H9 (cell line): ENCODE data around the gene IPPK. TPM values are rescaled to one million over a fixed set of nuclear protein-coding genes. Genes with fewer than 3 reads are reported as not detected.

Source experiments
- DNase-seq: peaks from one replicate; pipeline ENCODE4 v3.0.0-alpha.2; 2017
- H2AFZ ChIP-seq: one replicate; pipeline ENCODE4 v1.6.1; 2013; ENCODE audit warnings: mild to moderate bottlenecking, low read length, control low read depth, moderate library complexity
- H2AK5ac ChIP-seq: 2 replicates; pipeline ENCODE4 v1.6.1; 2013; ENCODE audit warnings: low read length, control low read depth, mixed read lengths; ENCODE audit not compliant: insufficient read length
- H2BK120ac ChIP-seq: one replicate; pipeline ENCODE4 v1.6.1; 2013; ENCODE audit warnings: low read depth, mild to moderate bottlenecking, low read length, control low read depth, inconsistent platforms; ENCODE audit not compliant: poor library complexity, severe bottlenecking
- H2BK12ac ChIP-seq: 2 replicates; pipeline ENCODE4 v1.6.1; 2013; ENCODE audit warnings: low read length, control low read depth, mixed read lengths, low read depth; ENCODE audit not compliant: insufficient read length
- H2BK15ac ChIP-seq: 2 replicates; pipeline ENCODE4 v1.6.1; 2013; ENCODE audit warnings: low read depth, low read length, control low read depth
- H2BK20ac ChIP-seq: one replicate; pipeline ENCODE4 v1.6.1; 2013; ENCODE audit warnings: low read depth, mild to moderate bottlenecking, low read length, control low read depth, inconsistent platforms; ENCODE audit not compliant: poor library complexity, severe bottlenecking
- H2BK5ac ChIP-seq: 2 replicates; pipeline ENCODE4 v1.6.1; 2013; ENCODE audit warnings: low read length, control low read depth, mixed read lengths; ENCODE audit not compliant: insufficient read length
- H3K14ac ChIP-seq: 2 replicates; pipeline ENCODE4 v1.6.1; 2013; ENCODE audit warnings: low read length, control low read depth; ENCODE audit not compliant: insufficient read depth
- H3K18ac ChIP-seq: 2 replicates; pipeline ENCODE4 v1.6.1; 2013; ENCODE audit warnings: low read depth, mild to moderate bottlenecking, mixed read lengths, low read length, control low read depth; ENCODE audit not compliant: insufficient read length
- H3K23ac ChIP-seq: 2 replicates; pipeline ENCODE4 v1.6.1; 2013; ENCODE audit warnings: low read length, control low read depth, mixed read lengths, low read depth; ENCODE audit not compliant: insufficient read length
- H3K23me2 ChIP-seq: 2 replicates; pipeline ENCODE4 v1.6.1; 2013; ENCODE audit warnings: low read depth, mild to moderate bottlenecking, mixed read lengths, low read length, control low read depth; ENCODE audit not compliant: insufficient read length, poor library complexity, severe bottlenecking
- H3K27ac ChIP-seq: 2 replicates; pipeline ENCODE4 v1.5.1; 2013; ENCODE audit warnings: low read length, control low read depth, mixed read lengths, low read depth; ENCODE audit not compliant: insufficient read length
- H3K27me3 ChIP-seq: 2 replicates; pipeline ENCODE4 v1.6.1; 2013; ENCODE audit warnings: low read length, control low read depth, inconsistent platforms; ENCODE audit not compliant: insufficient read depth
- H3K4ac ChIP-seq: 2 replicates; pipeline ENCODE4 v1.6.1; 2013; ENCODE audit warnings: low read depth, mild to moderate bottlenecking, control low read depth, inconsistent platforms, low read length, moderate library complexity
- H3K4me1 ChIP-seq: 2 replicates; pipeline ENCODE4 v1.6.1; 2013; ENCODE audit warnings: low read length, control low read depth, inconsistent platforms; ENCODE audit not compliant: insufficient read depth
- H3K4me2 ChIP-seq: 2 replicates; pipeline ENCODE4 v1.6.1; 2013; ENCODE audit warnings: low read length, control low read depth, mixed read lengths; ENCODE audit not compliant: insufficient read length, insufficient read depth
- H3K56ac ChIP-seq: 2 replicates; pipeline ENCODE4 v1.6.1; 2013; ENCODE audit warnings: low read depth, mild to moderate bottlenecking, mixed read lengths, low read length, control low read depth; ENCODE audit not compliant: insufficient read length
- H3K79me1 ChIP-seq: 2 replicates; pipeline ENCODE4 v1.6.1; 2013; ENCODE audit warnings: low read depth, mild to moderate bottlenecking, moderate library complexity, low read length, control low read depth, inconsistent platforms; ENCODE audit not compliant: insufficient read depth, poor library complexity, severe bottlenecking
- H3K79me2 ChIP-seq: 2 replicates; pipeline ENCODE4 v1.6.1; 2013; ENCODE audit warnings: low read length, control low read depth, inconsistent platforms; ENCODE audit not compliant: insufficient read depth
- H3K9ac ChIP-seq: 2 replicates; pipeline ENCODE4 v1.6.1; 2013; ENCODE audit warnings: low read length, control low read depth, mixed read lengths; ENCODE audit not compliant: insufficient read length; ENCODE audit errors: extremely low read depth
- H3K9me3 ChIP-seq: one replicate; pipeline ENCODE4 v1.6.1; 2013; ENCODE audit warnings: low read depth, low read length, inconsistent platforms; ENCODE audit not compliant: control insufficient read depth
- H3T11ph ChIP-seq: one replicate; pipeline ENCODE4 v1.6.1; 2013; ENCODE audit warnings: mild to moderate bottlenecking, low read length, control low read depth, inconsistent platforms
- H4K20me1 ChIP-seq: one replicate; pipeline ENCODE4 v1.6.1; 2013; ENCODE audit not compliant: control insufficient read depth, insufficient read length, insufficient read depth
- H4K5ac ChIP-seq: 2 replicates; pipeline ENCODE4 v1.6.1; 2013; ENCODE audit warnings: low read depth, mild to moderate bottlenecking, mixed read lengths, low read length, control low read depth; ENCODE audit not compliant: insufficient read length
- H4K8ac ChIP-seq: replicated peaks from 2 replicates; pipeline ENCODE4 v1.6.1; 2013; ENCODE audit warnings: low read length, control low read depth, mixed read lengths, low read depth; ENCODE audit not compliant: insufficient read length
- H4K91ac ChIP-seq: 2 replicates; pipeline ENCODE4 v1.6.1; 2013; ENCODE audit warnings: low read depth, mild to moderate bottlenecking, moderate library complexity, mixed read lengths, low read length, control low read depth; ENCODE audit not compliant: insufficient read length
- H3K27ac Mint-ChIP-seq, 3 experiments: 2 replicates in 2 of 3; 3 replicates in 1 of 3; pipeline ENCODE4 v1.8.0; 2020 to 2021; ENCODE audit warnings: mixed read lengths in 3 of 3, mild to moderate bottlenecking in 1 of 3, moderate library complexity in 1 of 3
- H3K27me3 Mint-ChIP-seq: 2 replicates; pipeline ENCODE4 v1.8.0; 2021; ENCODE audit warnings: low read depth, mild to moderate bottlenecking, moderate library complexity, mixed read lengths
- H3K36me3 Mint-ChIP-seq, 3 experiments: 2 replicates in 2 of 3; 3 replicates in 1 of 3; pipeline ENCODE4 v1.8.0; 2020 to 2021; ENCODE audit warnings: low read depth in 3 of 3, mixed read lengths in 3 of 3; ENCODE audit not compliant: insufficient read depth in 1 of 3
- H3K4me1 Mint-ChIP-seq, 2 experiments: 2 replicates each; pipeline ENCODE4 v1.8.0; 2020; ENCODE audit warnings: mixed read lengths in 2 of 2
- H3K4me3 Mint-ChIP-seq, 2 experiments: 2 replicates in 1 of 2; 3 replicates in 1 of 2; pipeline ENCODE4 v1.8.0; 2020 to 2021; ENCODE audit warnings: mild to moderate bottlenecking in 2 of 2, mixed read lengths in 2 of 2, moderate library complexity in 1 of 2
- H3K9me3 Mint-ChIP-seq, 2 experiments: 2 replicates in 1 of 2; 3 replicates in 1 of 2; pipeline ENCODE4 v1.8.0; 2020; ENCODE audit warnings: mild to moderate bottlenecking in 2 of 2, mixed read lengths in 2 of 2, moderate library complexity in 1 of 2
- CTCF ChIP-seq: fragments of 200-600 bp; sonication (generic); conservative IDR thresholded peaks from 3 replicates; pipeline ENCODE4 v1.8.0; 2021; ENCODE audit warnings: antibody characterized with exemption, mild to moderate bottlenecking
- WGBS: extraction: QIAGEN DNeasy Blood & Tissue Kit; methylation state at CpG from one replicate; pipeline ENCODE4 v1.1.7; 2013; ENCODE audit warnings: missing lambda C conversion rate, low lambda C conversion rate, mixed read lengths; ENCODE audit not compliant: insufficient read length; ENCODE audit errors: extremely low coverage; 5-methylcytosine and 5-hydroxymethylcytosine counted together
- total RNA-seq: library from RNA; stranded (reverse); gene quantifications from 2 replicates; pipeline ENCODE4 v1.2.1, GENCODE V29; 2021

The IPPK gene
- total RNA-seq, 1 experiment from 2014 or later: 10.7 TPM

- Mint-ChIP-seq H3K4me1 (no peaks in the 10 kb centered on the region), H3K9me3 (no peaks in the 10 kb centered on the region), H3K4me3 (no peak overlapping the region), H3K27me3 (no peaks in the 10 kb centered on the region), H3K27ac (no peak overlapping the region), H3K36me3 (peaks cover 26 to 76% (median 68%) of the 10 kb centered on the region in 3 experiments; a peak in 6 of 7 replicates)
- Histone ChIP-seq H3T11ph (no peak overlapping the region), H3K14ac (no peak overlapping the region), H3K56ac (no peak overlapping the region), H3K9ac (no peak overlapping the region), H3K23me2 (no peaks in the 10 kb centered on the region), H2BK20ac (no peak overlapping the region), H2AK5ac (no peak overlapping the region), H3K18ac (no peak overlapping the region), H2BK5ac (no peak overlapping the region), H4K8ac (no peak overlapping the region), H2AFZ (no peak overlapping the region), H3K27me3 (no peaks in the 10 kb centered on the region), H2BK15ac (no peak overlapping the region), H3K4me2 (no peak overlapping the region), H3K23ac (no peak overlapping the region), H2BK12ac (no peak overlapping the region), H3K79me2 (no peaks in the 10 kb centered on the region), H4K20me1 (peaks cover 3% of the 10 kb centered on the region), H3K4me1 (no peaks in the 10 kb centered on the region), H3K79me1 (no peaks in the 10 kb centered on the region), H4K91ac (no peak overlapping the region), H3K9me3 (no peaks in the 10 kb centered on the region), H4K5ac (no peak overlapping the region), H3K4ac (no peak overlapping the region), H2BK120ac (no peak overlapping the region), H3K27ac (no peak overlapping the region)
- no CpG with 5 or more reads among the region's 34 CpGs for WGBS
- no peak for DNase-seq
- no peak for TF ChIP-seq CTCF
Observed at GRCh38 chr9:92719028-92719647, 49.2 kb upstream of the IPPK start.
